HG02973 (cell line): ENCODE data around the gene AGBL3.
"Not testable (repeated sequence)": the region's sequence is repeated elsewhere in the genome, so short reads cannot be mapped to it uniquely, and the experiment has no call there.

Experiments
- ATAC-seq: cut with Tn5 transposase; IDR thresholded peaks from one replicate; pipeline ENCODE4 v1.9.1; 2021; ENCODE audit warnings: moderate library complexity; ENCODE audit not compliant: unreplicated experiment

Gene AGBL3

DNA sequence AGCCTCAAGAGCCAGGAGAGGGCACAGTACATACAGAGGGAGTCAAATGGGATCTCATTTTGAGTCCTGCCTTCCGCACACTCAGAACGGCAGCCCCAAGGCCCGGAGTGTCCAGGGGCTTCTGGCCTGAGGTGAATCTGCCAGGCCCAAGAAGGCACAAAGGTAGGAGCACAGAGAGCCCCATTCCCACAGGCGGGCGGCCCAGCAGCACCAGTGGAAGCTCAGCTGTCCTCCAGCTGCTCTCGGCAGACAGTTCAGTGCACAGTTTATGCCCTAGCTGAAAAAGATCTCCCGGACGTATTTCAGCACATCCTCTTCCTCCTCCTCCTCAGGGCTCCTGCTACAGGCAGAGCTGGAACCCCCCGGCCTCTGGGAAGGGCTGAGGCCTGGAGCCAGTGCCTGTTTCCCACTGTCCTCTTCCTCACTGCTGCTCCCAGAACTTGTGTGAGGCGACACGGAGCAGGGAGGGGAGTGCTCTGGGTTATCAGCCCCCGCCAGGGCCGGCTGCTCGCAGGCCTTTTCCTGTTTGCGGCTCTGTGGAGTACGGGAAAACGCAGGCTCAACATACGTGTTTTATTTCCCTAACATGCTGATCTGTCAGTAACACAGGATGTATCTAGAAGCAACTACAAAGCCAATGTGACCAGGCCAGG is 180.2 kb downstream of the AGBL3 start:
- ATAC-seq = no peak

DNA sequence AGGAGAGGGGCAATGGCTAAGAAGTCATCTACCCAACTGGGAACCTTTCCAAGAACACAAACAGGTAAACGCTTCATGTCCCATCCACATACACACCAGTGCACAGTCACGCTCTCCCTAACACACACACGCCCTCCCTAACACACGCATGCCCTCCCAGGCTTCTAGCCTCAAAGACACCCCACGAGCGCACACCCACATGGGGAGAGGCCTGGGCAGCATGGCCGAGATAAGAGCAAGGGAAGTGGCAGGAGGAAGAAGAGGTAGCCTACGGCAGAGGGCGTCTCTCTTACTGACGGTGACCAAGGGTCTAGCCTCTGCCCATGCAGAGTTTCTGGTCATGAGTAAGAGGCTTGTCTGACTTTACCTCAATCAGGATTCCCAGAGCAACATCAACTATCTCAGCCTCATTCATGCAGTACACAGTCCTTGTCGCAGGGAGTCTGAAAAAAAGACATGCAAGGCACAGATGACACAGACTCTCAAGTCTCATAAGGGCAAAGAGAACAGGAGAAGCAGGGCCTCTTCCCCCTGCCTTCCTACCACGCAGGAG is 181.1 kb downstream of the AGBL3 start:
- ATAC-seq = no peak

DNA sequence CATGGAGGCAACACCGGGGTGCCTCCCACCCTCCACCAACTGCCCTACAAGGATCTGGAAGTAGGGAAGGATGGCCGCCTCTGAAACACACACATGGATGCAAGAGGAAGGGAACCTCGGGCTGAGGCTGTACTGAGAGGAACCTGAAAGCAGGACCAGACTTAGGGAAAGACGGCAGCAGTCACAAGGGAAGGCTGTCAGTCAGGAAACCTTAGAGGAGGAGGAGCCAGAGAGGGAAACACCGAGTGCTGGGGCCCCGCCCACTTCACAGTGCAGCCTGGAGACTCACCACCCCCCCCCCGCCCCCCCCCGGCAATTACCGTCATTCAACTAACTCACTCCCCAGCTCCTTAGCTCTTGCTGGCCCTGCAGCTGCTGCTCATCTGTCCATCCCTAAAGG is 181.7 kb downstream of the AGBL3 start:
- no peak for ATAC-seq

DNA sequence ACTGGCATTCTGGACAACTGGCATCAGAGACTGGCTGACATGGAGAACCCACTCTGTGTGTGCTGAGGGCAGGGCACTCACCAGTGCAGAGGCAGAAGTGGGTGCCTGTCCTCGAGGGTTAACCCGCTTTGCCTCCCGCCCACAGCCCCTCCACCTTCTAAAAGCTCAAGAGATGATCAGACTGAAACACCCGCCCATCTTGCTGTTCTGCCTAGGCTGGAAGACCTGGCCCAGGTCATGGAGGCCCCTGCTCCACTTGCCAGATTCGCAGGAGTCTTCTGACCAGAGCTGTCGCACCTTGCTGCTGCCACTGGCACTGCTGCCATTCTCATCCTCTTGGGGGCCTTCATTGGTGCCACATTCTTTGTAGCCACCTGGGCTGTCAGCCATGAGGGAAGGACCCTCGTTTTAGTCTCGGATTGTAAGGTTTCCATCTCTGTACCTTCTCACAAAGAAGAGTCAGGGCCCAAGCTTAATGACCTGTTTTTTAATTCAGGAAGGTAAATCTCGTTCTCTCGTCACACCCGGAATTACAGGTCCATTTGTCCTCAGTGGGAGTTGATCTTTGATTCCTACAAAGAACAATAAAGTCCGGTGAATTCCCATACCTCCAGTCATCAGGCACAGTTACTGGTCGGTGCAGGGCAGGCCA is 182.3 kb downstream of the AGBL3 start:
- ATAC-seq = no peak

DNA sequence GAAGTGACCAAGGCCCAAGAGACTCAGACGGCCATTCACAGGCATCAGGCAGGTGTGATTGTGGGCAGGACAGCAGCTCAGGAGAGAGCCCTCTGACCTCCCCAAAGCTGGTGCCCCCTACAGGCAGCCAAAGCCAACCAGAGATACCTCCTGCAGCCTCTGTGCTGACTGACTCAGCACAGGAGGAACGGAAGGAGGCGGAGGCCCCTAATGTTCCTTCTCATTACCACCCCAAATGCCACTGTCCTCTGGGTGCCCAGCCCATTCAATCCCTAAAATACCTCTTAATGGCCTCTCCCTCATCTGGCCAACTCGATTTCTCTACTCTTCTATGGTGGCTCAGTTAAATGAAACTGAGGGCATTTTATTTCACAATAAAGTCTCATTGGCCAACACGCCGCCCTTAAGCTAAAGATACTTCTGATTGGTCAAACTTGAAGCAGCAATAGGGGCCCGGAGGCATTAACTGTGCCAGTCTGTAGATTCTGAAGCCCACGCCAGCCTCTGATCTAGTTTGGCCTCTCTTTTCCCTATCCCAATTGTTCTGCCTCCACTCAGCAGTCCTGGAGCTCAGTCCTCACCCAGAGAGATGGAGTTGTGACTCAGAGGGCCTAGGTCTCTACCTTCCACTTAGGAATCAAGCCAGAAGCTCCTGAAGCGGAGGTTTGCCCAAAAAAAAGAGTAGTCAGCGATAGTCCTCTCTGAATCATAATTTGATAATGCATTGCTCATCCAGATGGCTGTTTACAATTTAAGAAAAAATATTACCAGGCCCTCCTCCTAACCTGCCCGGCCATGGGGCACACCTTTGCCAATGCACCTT is 183.0 kb downstream of the AGBL3 start:
- ATAC-seq = peak; percentile 39

DNA sequence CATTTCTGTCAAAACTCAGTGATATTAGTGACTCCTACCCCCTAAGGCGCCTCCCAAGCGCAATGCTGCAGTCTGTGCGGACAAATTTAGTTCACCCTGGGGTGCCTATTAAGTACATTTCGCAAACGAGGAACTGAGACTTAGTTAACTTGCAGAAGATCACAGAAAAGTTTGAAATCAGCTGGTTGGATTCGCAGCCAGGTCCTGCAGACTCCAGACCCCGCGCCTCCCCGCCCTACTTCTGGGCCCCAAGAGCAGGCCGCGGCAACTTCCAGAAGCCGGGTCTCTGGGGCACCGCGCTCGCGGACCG is 183.6 kb downstream of the AGBL3 start:
- peak; percentile 9 for ATAC-seq

DNA sequence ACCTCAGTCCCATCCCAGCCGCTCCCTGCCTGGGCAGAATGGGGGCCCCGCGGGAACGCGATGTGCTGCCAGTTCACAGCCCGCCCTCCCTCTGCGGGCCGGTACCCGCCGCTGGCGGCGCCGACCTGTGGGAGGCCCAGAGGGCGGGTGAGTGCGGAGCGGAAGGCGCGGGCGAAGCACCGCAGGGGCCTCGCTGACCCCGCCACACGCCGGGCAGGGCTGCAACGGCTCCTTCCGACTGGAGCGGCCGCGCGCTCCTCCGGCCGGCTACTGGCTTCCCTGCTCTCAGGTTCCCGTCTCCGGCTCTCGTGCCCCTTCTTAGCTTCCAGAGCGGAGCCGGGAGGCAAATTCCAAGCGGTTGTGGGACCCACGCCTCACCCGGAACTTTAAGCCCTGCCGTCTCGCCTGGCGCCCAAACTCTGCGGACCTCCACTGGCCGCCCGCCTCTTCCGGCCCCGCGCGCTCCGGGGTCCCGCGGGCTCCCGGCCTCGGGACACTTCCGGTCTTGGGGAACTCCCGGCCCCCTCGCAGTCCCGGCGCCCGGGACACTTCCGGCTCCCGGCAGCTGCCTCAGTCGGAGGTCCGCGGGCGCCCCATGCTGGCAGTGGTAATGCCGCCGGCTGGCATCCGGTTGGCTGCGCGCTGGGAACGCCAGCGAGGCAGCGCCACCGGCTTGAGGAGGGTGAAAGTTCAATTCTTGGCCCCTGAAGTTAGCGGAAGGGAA is 184.1 kb downstream of the AGBL3 start, which contains the start of gene CYREN:
CYREN (minus strand) TSS at position 434 of the 724 bp plus-strand sequence. CDS start 1,785 bp downstream, outside the sequence.
- peak; percentile 78 for ATAC-seq

DNA sequence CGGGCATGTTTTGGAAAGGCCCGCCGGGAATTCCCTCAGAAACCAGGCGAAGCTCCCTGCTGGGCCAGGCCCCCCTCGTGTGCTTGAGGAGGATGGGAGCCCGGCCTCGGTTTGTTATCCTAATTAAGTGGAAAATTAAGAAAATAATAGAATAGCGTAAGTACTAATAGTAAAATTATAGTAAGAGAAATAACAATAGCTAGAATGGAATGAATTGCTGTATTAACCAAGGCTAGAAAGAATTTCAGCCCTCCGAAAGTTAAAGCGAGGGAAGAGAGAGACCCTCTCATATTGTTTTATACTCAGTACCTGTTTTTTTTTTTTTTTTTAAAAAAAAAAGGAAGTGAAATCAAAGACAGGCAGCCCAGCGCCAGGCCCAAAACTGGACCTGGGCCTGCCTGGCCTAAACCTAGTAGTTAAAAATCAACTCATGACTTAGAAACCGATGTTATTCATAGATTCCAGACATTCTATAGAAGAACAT is 184.7 kb downstream of the AGBL3 start:
- ATAC-seq = peak; percentile 21

DNA sequence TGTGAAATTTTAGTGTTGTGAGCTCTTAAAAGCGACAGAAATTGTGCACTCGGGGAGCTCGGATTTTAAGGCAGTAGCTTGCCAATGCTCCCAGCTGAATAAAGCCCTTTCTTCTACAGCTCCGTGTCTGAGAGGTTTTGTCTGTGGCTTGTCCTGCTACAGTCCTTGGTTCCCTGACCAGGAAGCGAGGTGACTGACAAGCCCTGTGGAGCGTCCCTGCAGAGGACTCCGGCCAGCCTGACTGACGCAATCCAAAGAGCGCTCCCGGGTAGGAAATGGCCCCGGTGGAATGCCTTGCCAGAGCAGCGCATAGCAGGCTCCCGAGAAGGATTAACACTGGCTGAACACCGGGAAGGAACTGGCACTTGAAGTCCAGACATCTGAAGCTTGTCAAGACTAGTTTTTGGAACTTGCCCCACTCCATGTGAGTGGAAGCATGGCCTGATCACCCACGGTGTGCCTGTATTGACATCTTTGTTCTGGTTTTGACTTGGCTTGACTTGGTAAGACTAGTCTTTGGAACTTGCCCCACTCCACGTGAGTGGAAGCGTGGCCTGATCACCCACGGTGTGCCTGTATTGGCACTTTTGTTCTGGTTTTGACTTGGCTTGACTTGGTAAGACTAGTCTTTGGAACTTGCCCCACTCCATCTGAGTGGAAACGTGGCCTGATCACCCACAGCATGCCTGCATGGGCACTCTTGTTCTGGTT is 185.4 kb downstream of the AGBL3 start:
- not testable (repeated sequence) for ATAC-seq

DNA sequence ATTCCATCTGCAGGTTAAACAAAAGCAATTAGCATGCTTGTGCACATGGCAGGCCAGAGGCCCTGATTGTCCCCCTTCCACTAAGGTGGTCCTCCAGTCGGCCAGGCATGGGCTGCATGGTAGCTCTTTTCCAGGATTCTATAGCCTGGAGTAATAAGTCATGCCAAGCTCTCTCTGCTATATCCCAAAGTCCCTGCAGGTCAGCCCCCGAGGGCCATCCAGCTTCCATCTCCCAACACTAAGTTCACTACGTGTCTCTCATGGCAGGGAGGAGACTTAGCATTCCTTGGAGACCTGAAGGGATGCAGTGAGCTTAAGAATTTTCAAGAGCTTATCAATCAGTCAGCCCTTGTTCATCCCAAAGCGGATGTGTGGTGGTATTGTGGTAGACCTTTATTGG is 187.6 kb downstream of the AGBL3 start:
- ATAC-seq = not testable (repeated sequence)

DNA sequence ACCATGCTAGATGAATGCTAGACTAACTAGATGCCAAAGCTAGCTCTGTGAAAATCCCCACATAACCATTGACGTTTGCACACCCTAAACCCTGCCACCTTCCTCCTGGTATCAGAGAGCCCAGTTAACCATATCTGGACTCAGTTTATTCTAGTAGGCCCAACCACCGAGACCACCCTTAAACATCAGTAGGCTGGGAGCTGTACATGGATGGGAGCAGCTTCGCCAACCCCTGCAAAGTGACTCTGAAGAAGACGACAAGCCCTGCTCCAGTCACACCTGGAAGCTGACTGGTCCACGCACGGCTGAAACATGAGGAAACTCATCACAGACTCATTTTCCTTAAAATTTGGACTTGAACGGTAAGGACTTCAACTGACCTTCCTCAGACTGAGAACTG is 188.6 kb downstream of the AGBL3 start:
- no peak for ATAC-seq

DNA sequence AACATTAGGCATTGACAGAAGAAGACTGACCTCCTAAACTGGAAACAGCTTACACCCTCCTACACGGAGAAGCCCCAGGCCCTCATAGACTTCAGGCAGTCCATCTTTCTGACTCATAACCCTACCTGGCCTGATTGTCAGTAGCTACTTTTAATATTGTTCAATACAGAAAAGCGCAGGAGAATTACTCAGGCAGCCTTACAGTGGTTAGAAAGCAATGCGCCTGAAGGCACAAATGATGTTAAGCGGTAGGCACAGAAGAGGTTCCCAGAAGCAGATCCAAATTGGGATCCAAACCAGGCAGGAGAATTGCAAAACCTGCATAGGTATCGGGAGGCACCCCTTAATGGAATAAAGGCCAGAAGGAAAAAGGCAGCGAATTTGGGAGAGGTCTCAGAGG is 189.6 kb downstream of the AGBL3 start:
- no peak for ATAC-seq

DNA sequence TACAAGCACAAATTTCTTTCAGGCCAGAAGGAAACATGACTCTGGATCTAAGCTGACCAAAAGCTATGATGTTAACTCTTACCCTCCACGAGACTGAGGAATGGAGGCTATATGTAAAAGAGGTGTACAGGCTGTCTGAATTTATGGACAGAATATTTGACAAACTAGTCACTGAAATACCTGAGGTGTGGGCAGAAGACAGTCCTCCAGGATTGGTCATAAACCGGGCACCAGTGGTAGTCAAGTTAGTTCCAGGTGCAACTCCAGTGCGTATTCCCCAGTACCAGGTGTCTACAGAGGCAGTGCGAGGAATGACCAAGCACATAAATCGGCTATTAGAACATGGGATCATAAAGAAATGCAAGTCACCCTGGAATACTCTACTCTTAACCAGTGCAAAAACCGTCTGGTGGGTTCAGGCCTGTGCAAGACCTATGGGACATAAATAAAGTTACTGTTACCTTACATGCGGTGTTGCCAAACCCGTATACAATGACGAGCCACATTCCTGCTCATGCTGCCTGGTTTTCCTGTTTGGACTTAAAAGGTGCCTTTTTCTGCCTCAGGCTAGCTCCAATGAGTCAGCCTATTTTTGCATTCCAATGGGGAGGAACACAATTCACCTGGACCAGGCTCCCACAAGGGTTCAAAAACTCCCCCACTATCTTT is 190.9 kb downstream of the AGBL3 start:
- ATAC-seq = no peak

DNA sequence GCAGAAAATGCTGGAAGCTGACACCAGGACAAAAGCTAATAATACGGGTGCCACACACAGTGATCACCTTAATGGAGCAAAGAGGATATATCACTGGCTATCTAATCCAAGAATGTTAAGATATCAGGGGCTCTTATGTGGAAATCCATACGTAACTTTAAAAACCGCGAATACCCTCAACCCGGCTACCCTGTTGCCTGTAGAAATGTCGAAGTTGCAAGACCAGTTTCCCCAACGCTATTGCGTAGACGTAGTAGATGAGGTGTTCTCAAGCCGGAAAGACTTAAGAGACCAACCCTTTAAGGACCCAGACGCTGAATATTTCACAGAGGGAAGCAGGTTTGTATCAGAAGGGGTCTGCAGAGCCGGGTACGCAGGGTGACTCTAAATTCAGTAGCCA is 192.1 kb downstream of the AGBL3 start:
- ATAC-seq = no peak

DNA sequence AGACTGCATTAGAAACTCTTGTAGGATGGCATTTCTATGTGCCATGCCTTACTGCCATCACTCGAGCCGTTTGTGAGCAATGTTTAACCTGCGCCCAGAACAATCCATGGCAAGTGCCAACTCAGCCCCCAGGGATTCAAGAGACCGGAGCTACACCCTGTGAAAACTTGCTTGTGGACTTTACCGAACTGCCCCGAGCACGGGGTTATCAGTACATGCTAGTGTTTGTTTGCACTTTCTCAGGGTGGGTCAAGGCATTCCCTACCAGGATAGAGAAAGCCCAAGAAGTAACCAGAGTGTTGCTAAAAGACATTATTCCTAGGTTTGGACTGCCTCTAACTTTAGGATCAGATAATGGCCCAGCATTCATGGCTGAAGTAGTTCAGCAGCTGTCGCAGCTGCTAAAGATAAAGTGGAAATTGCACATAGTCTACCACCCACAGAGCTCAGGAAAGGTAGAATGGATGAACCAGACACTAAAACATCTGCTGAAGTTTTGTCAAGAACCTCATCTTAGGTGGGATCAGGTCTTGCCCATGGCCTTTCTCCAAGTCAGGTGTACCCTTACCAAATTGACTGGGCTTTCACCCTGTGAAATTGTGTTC is 193.1 kb downstream of the AGBL3 start:
- no peak for ATAC-seq

DNA sequence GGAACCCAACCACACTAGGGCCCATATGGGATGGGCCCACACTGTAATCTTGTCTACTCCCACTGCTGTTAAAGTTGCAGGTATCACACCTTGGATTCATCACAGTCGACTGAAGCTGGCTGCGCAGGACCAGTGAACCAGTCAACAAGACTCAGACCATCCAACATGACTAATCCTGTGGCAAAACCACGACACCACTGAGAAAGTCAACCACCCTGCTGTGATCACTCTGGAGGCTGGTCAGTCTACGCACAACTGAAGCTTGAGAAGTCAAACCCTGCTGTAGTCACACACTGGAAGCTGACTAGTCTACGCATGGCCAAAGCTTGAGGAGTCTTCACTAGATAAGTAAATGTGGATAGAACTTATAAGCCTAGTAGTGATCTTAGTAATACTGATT is 193.8 kb downstream of the AGBL3 start:
- ATAC-seq = no peak

DNA sequence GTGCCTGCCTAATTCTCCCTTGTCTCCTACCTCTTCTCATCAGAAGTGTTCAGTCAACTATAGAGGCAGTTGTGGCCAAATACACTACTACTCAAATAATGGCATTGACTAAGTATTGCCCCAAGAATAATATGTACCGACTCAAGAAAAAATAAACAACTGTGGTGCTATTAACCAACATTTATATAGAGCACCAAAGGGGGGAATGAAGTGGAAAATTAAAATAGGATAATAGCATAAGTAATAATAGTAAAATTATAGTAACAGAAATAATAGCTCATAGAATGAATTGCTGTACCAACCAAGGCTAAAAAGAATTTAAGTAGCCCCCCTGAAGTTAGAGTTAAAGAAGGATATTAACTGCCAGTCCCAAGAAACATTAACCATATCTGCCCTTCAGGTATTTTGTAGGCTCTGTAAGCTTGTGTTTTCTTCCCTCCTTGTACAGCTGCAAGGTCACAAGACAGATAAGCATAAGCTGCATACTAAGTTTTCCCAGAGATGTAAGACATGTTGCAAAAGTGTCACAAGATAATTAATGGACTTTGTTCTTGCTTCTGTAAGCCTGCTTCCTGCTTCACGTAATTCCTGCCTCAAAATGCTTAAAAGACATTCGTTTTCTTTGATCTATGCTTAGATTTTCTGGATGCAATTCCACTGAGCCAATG is 195.1 kb downstream of the AGBL3 start:
- ATAC-seq = no peak

DNA sequence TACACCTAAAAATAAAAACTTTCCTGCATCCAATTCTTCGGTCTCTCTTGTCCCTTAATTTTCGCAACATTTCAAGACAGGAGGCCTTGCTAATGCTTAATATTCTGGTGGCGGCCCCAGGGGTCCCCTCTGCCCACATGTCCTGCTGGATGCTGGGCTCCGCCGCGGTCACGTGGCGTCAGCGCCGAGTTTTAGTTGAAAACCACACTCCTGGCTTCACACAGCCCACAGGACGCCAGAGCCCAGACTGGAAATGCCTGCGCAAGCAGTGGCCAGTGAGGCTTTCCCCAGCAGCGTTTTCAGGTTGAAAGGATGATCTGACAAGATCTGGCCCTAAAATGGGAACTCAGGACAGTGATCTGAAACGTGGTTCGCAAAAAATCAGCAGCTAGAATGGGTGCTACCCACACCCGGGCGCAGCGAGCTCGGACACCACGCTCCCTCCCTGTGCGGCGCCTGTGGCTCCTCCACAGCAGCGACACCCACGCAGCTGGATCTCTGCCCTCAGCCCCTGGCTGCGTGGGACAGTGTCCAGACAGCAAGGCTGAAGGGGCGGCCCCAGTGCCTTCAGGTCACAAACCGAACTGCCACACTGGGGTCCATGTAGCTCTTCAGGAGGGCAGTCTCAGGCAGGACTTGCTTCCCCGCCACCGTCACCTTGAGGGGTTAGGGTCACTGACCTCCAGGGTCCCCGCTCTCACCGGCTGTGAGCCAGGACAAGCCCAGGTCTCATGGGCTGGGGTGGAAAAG is 195.8 kb downstream of the AGBL3 start:
- no peak for ATAC-seq
